ENCODE measurements around the gene SLC25A17.
"Not testable (repeated sequence)": the region's sequence is repeated elsewhere in the genome, so short reads cannot be mapped to it uniquely, and the experiment has no call there.

SLC25A17 gene

DNA sequence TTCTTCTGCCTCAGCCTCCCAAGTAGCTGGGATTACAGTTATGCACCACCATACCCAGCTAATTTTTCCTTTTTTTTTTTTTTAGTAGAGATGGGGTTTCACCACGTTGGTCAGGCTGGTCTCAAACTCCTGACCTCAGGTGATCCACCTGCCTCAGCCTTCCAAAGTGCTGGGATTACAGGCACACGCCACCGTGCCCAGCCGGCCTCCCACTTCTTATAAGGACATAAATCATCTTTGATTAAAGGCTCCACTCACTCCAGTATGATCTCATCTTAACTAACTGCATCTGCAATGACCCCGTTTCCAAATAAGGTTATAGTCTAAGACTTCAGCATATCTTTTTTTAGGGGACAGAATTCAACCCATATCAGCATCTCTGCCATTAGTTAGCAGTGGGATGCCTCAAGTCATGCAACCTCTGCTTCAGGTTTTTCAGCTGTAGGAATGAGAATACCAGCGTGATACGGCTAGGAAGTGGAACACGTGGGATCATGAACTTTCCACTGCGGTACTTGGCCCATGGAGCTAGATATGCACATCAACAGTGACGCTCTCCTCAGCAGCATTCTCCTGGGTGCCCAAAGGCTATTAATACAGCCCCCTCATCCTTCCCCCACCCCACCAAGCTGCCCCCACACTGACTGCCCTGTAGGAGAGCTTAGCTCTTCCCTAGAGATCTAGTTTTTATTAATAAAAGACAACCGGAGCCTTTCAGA is 98.4 kb downstream of the SLC25A17 start:
- no peak for DNase-seq (ENCODE audit: low read depth, low spot score)

DNA sequence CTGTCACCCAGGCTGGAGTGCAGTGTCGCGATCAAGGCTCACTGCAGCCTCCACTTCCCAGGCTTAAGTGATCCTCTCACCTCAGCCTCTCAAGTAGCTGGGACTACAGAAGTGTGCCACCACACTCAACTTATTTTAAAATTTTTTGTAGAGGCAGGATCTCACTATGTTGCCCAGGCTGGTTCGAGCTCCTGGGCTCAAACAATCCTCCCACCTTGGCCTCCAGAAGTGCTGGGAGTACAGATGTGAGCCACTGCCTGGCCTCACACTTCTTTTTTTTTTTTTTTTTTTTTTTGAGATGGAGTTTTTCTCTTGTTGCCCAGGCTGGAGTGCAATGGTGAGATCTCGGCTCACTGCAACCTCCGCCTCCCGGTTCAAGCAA is 99.0 kb downstream of the SLC25A17 start:
- DNase-seq (ENCODE audit: low read depth, low spot score) = not testable (repeated sequence)
